HK-2 (cell line): ENCODE data around the gene IL27RA.
"Not testable (repeated sequence)": the region's sequence is repeated elsewhere in the genome, so short reads cannot be mapped to it uniquely, and the experiment has no call there.

ENCODE experiments used
- DNase-seq: peaks from one replicate; pipeline ENCODE4 v3.0.0-alpha.2; 2018; ENCODE audit not compliant: unreplicated experiment

The IL27RA gene

GRCh38 chr19:14028901-14029300 is 2.7 kb upstream of the IL27RA start:
- DNase-seq: no peak

GRCh38 chr19:14030997-14031718 is 404 bp upstream of the IL27RA start:
- no peak for DNase-seq

GRCh38 chr19:14033946-14034345 is 2.4 kb downstream of the IL27RA start:
- DNase-seq: no peak

- DNase-seq: not testable (repeated sequence)
These were observed 3.6 kb downstream of the IL27RA start for GRCh38 chr19:14035159-14035558.

GRCh38 chr19:14035706-14036105 is 4.1 kb downstream of the IL27RA start:
- DNase-seq: no peak

GRCh38 chr19:14039181-14039580 is 7.6 kb downstream of the IL27RA start:
- no peak for DNase-seq

- not testable (repeated sequence) for DNase-seq
These were observed 11.4 kb downstream of the IL27RA start for GRCh38 chr19:14042659-14043608.

GRCh38 chr19:14047866-14048265 is 16.3 kb downstream of the IL27RA start:
- not testable (repeated sequence) for DNase-seq

GRCh38 chr19:14048443-14049153 is 17.0 kb downstream of the IL27RA start:
- DNase-seq: peak; percentile 49

GRCh38 chr19:14050512-14050911 is 18.9 kb downstream of the IL27RA start:
- no peak for DNase-seq

GRCh38 chr19:14050961-14051360 is 19.4 kb downstream of the IL27RA start:
- not testable (repeated sequence) for DNase-seq

- no peak for DNase-seq
These were observed 20.4 kb downstream of the IL27RA start for GRCh38 chr19:14051980-14052379.

- no peak for DNase-seq
These were observed 20.9 kb downstream of the IL27RA start for GRCh38 chr19:14052470-14052869.

GRCh38 chr19:14053032-14053431 is 21.5 kb downstream of the IL27RA start:
- no peak for DNase-seq

- DNase-seq: no peak
These were observed 21.9 kb downstream of the IL27RA start for GRCh38 chr19:14053500-14053899.

- no peak for DNase-seq
These were observed 22.5 kb downstream of the IL27RA start for GRCh38 chr19:14054099-14054498.

- DNase-seq: no peak
These were observed 23.2 kb downstream of the IL27RA start for GRCh38 chr19:14054721-14055120.

- DNase-seq: no peak
These were observed 23.8 kb downstream of the IL27RA start for GRCh38 chr19:14055396-14055795.

- no peak for DNase-seq
These were observed 24.6 kb downstream of the IL27RA start for GRCh38 chr19:14056069-14056666.

- no peak for DNase-seq
These were observed 25.3 kb downstream of the IL27RA start for GRCh38 chr19:14056741-14057356.
